Activated T-cell treated with anti-CD3 and anti-CD28 coated beads, Interleukin-2, amount 50 U/mL, for 24 hours (primary cell): ENCODE data around the gene LIN37.
A peak's percentile ranks its signal among the peaks of the same experiment; 100 is the strongest.
"Not testable (repeated sequence)": the region's sequence is repeated elsewhere in the genome, so short reads cannot be mapped to it uniquely, and the experiment has no call there.

ENCODE experiments used
- DNase-seq: peaks from one replicate; pipeline ENCODE4 v3.0.0-alpha.2; 2020
- H3K27ac Mint-ChIP-seq: 2 replicates; pipeline ENCODE4 v1.8.0; 2020; ENCODE audit warnings: mild to moderate bottlenecking, mixed read lengths
- H3K27me3 Mint-ChIP-seq: 2 replicates; pipeline ENCODE4 v1.8.0; 2020; ENCODE audit warnings: mixed read lengths
- H3K36me3 Mint-ChIP-seq: 2 replicates; pipeline ENCODE4 v1.8.0; 2020; ENCODE audit warnings: low read depth, mixed read lengths
- H3K4me1 Mint-ChIP-seq: 2 replicates; pipeline ENCODE4 v1.8.0; 2020; ENCODE audit warnings: low read depth, mixed read lengths
- H3K4me3 Mint-ChIP-seq: 2 replicates; pipeline ENCODE4 v1.8.0; 2020; ENCODE audit warnings: mild to moderate bottlenecking, moderate library complexity, mixed read lengths
- H3K9me3 Mint-ChIP-seq: 2 replicates; pipeline ENCODE4 v1.8.0; 2020; ENCODE audit warnings: mixed read lengths

The LIN37 gene

GRCh38 chr19:35715981-35716800 is 32.2 kb upstream of the LIN37 start:
- Mint-ChIP-seq H3K4me1 (peaks cover 48% of the 10 kb centered on the region), H3K27ac (peak overlapping the region; percentile 99), H3K27me3 (no peaks in the 10 kb centered on the region), H3K36me3 (peaks cover 68% of the 10 kb centered on the region), H3K4me3 (peak overlapping the region; percentile 88), H3K9me3 (no peaks in the 10 kb centered on the region)
- DNase-seq, result peak; percentile 62

GRCh38 chr19:35716801-35717664 is 31.3 kb upstream of the LIN37 start:
- Mint-ChIP-seq H3K4me3 (peak overlapping the region; percentile 88), H3K9me3 (no peaks in the 10 kb centered on the region), H3K36me3 (peaks cover 76% of the 10 kb centered on the region), H3K4me1 (peaks cover 47% of the 10 kb centered on the region), H3K27ac (peak overlapping the region; percentile 99), H3K27me3 (no peaks in the 10 kb centered on the region)
- DNase-seq, result peak; percentile 97

- H3K27ac Mint-ChIP-seq, result peak within 1 kb of the TSS; percentile 99
- H3K4me1 Mint-ChIP-seq, result peaks cover 45% of the 10 kb centered on the region
- no peaks in the 10 kb centered on the region for H3K27me3 Mint-ChIP-seq
- no peaks in the 10 kb centered on the region for H3K9me3 Mint-ChIP-seq
- peak within 1 kb of the TSS; percentile 90 for H3K4me3 Mint-ChIP-seq
- no peak for DNase-seq
- peaks cover 83% of the 10 kb centered on the region for H3K36me3 Mint-ChIP-seq
Measured at GRCh38 chr19:35717665-35718344, 30.6 kb upstream of the LIN37 start, which contains the start of gene KMT2B. Gene KMT2B, plus strand, starts transcription at chr19:35718003. Its CDS starts 16 bp downstream, at chr19:35718019.

- Mint-ChIP-seq H3K27ac (peak overlapping the region; percentile 93), H3K4me3 (peak overlapping the region; percentile 90), H3K4me1 (peaks cover 41% of the 10 kb centered on the region), H3K9me3 (no peaks in the 10 kb centered on the region), H3K36me3 (peaks cover 83% of the 10 kb centered on the region), H3K27me3 (no peaks in the 10 kb centered on the region)
- DNase-seq, result peak; percentile 78
Measured at GRCh38 chr19:35718345-35719041, 29.9 kb upstream of the LIN37 start.

GRCh38 chr19:35719402-35720162 is 28.8 kb upstream of the LIN37 start:
- H3K27ac Mint-ChIP-seq, result peak overlapping the region; percentile 93
- H3K27me3 Mint-ChIP-seq, result no peaks in the 10 kb centered on the region
- no peaks in the 10 kb centered on the region for H3K9me3 Mint-ChIP-seq
- no peak for DNase-seq
- peaks cover 41% of the 10 kb centered on the region for H3K4me1 Mint-ChIP-seq
- peak overlapping the region; percentile 90 for H3K4me3 Mint-ChIP-seq
- H3K36me3 Mint-ChIP-seq, result peaks cover 82% of the 10 kb centered on the region

GRCh38 chr19:35720163-35720524 is 28.2 kb upstream of the LIN37 start:
- H3K4me3 Mint-ChIP-seq, result peak overlapping the region; percentile 39
- H3K27me3 Mint-ChIP-seq, result no peaks in the 10 kb centered on the region
- no peaks in the 10 kb centered on the region for H3K9me3 Mint-ChIP-seq
- DNase-seq, result no peak
- peak overlapping the region; percentile 93 for H3K27ac Mint-ChIP-seq
- H3K4me1 Mint-ChIP-seq, result peaks cover 36% of the 10 kb centered on the region
- peaks cover 82% of the 10 kb centered on the region for H3K36me3 Mint-ChIP-seq

- no peak for DNase-seq
- Mint-ChIP-seq H3K4me1 (peaks cover 34% of the 10 kb centered on the region), H3K9me3 (no peaks in the 10 kb centered on the region), H3K27me3 (no peaks in the 10 kb centered on the region), H3K27ac (peak overlapping the region; percentile 63), H3K36me3 (peaks cover 82% of the 10 kb centered on the region), H3K4me3 (peak overlapping the region; percentile 20)
Measured at GRCh38 chr19:35720648-35721047, 27.7 kb upstream of the LIN37 start.

- DNase-seq, result no peak
- Mint-ChIP-seq H3K27me3 (no peaks in the 10 kb centered on the region), H3K36me3 (peaks cover 82% of the 10 kb centered on the region), H3K4me3 (peak overlapping the region; percentile 42), H3K27ac (peak overlapping the region; percentile 75), H3K9me3 (no peaks in the 10 kb centered on the region), H3K4me1 (peaks cover 31% of the 10 kb centered on the region)
Measured at GRCh38 chr19:35721374-35721773, 27.0 kb upstream of the LIN37 start.

- Mint-ChIP-seq H3K4me1 (peaks cover 28% of the 10 kb centered on the region), H3K4me3 (no peak overlapping the region), H3K9me3 (no peaks in the 10 kb centered on the region), H3K27ac (peak overlapping the region; percentile 75), H3K27me3 (no peaks in the 10 kb centered on the region), H3K36me3 (peaks cover 85% of the 10 kb centered on the region)
- DNase-seq, result no peak
Measured at GRCh38 chr19:35722461-35722860, 25.9 kb upstream of the LIN37 start.

GRCh38 chr19:35722897-35723296 is 25.5 kb upstream of the LIN37 start:
- no peaks in the 10 kb centered on the region for H3K9me3 Mint-ChIP-seq
- H3K4me1 Mint-ChIP-seq, result peaks cover 28% of the 10 kb centered on the region
- H3K36me3 Mint-ChIP-seq, result peaks cover 90% of the 10 kb centered on the region
- H3K27ac Mint-ChIP-seq, result peak overlapping the region; percentile 65
- H3K4me3 Mint-ChIP-seq, result no peak overlapping the region
- no peaks in the 10 kb centered on the region for H3K27me3 Mint-ChIP-seq
- no peak for DNase-seq

- DNase-seq, result no peak
- no peaks in the 10 kb centered on the region for H3K9me3 Mint-ChIP-seq
- no peak overlapping the region for H3K4me3 Mint-ChIP-seq
- peaks cover 94% of the 10 kb centered on the region for H3K36me3 Mint-ChIP-seq
- H3K4me1 Mint-ChIP-seq, result peaks cover 28% of the 10 kb centered on the region
- no peaks in the 10 kb centered on the region for H3K27me3 Mint-ChIP-seq
- peak overlapping the region; percentile 76 for H3K27ac Mint-ChIP-seq
Measured at GRCh38 chr19:35723671-35724070, 24.7 kb upstream of the LIN37 start.

GRCh38 chr19:35724132-35724531 is 24.2 kb upstream of the LIN37 start:
- H3K27me3 Mint-ChIP-seq, H3K4me3 Mint-ChIP-seq, DNase-seq, H3K9me3 Mint-ChIP-seq: not testable (repeated sequence)
- Mint-ChIP-seq H3K4me1 (peaks cover 23% of the 10 kb centered on the region), H3K36me3 (peaks cover 95% of the 10 kb centered on the region), H3K27ac (peak overlapping the region; percentile 76)

- Mint-ChIP-seq H3K27ac (peak overlapping the region; percentile 76), H3K4me1 (peaks cover 19% of the 10 kb centered on the region), H3K36me3 (peaks cover 95% of the 10 kb centered on the region), H3K4me3 (no peak overlapping the region), H3K9me3 (no peaks in the 10 kb centered on the region), H3K27me3 (no peaks in the 10 kb centered on the region)
- no peak for DNase-seq
Measured at GRCh38 chr19:35724560-35724959, 23.8 kb upstream of the LIN37 start.
